ENCODE results near the gene SMYD3.

Gene SMYD3

GRCh38 chr1:246181241-246181640, 325.8 kb downstream of the SMYD3 start:
- H3K4me3 ChIP-seq (ENCODE audit: low read depth, low read length) = no peak overlapping the region
- no peak for TF ChIP-seq CTCF (IDR thresholded peaks at IDR 0.05; ENCODE audit: borderline replicate concordance, insufficient read depth, low read depth, low read length)

- TF ChIP-seq CTCF (IDR thresholded peaks at IDR 0.05; ENCODE audit: borderline replicate concordance, insufficient read depth, low read depth, low read length) = no peak
- H3K4me3 ChIP-seq (ENCODE audit: low read depth, low read length) = no peak overlapping the region
Measured at GRCh38 chr1:246179401-246179800, 327.7 kb downstream of the SMYD3 start.

- TF ChIP-seq CTCF (IDR thresholded peaks at IDR 0.05; ENCODE audit: borderline replicate concordance, insufficient read depth, low read depth, low read length) = no peak
- no peak overlapping the region for H3K4me3 ChIP-seq (ENCODE audit: low read depth, low read length)
Measured at GRCh38 chr1:246178717-246179311, 328.3 kb downstream of the SMYD3 start.

- TF ChIP-seq CTCF (IDR thresholded peaks at IDR 0.05; ENCODE audit: borderline replicate concordance, insufficient read depth, low read depth, low read length) = no peak
- H3K4me3 ChIP-seq (ENCODE audit: low read depth, low read length) = no peak overlapping the region
Measured at GRCh38 chr1:246176126-246177024, 330.7 kb downstream of the SMYD3 start.

GRCh38 chr1:246170574-246171261, 336.4 kb downstream of the SMYD3 start:
- no peak overlapping the region for H3K4me3 ChIP-seq (ENCODE audit: low read depth, low read length)
- TF ChIP-seq CTCF (IDR thresholded peaks at IDR 0.05; ENCODE audit: borderline replicate concordance, insufficient read depth, low read depth, low read length) = no peak

- H3K4me3 ChIP-seq (ENCODE audit: low read depth, low read length) = no peak overlapping the region
- no peak for TF ChIP-seq CTCF (IDR thresholded peaks at IDR 0.05; ENCODE audit: borderline replicate concordance, insufficient read depth, low read depth, low read length)
Measured at GRCh38 chr1:246169486-246169885, 337.6 kb downstream of the SMYD3 start.
